B cell (primary cell): ENCODE data around the gene LUZP4. TPM values are rescaled to one million over a fixed set of nuclear protein-coding genes. Genes with fewer than 3 reads are reported as not detected.

ENCODE experiments used
- ATAC-seq: fragments of 200-7000 bp; cut with Tn5 transposase; one replicate; pipeline ENCODE4 v1.10.0; 2021; ENCODE audit warnings: low read depth, mild to moderate bottlenecking, moderate number of reproducible peaks, moderate library complexity
- CTCF ChIA-PET: fragments of 350-600 bp; sonication (Branson Sonifier 250); formaldehyde crosslinking; loops from one replicate; lab custom pipeline; 2021; ENCODE audit warnings: antibody characterized with exemption, inconsistent platforms; lab: Charles Lee
- POLR2A ChIA-PET: fragments of 350-600 bp; sonication (Branson Sonifier 250); formaldehyde crosslinking; loops from one replicate; lab custom pipeline; 2021; ENCODE audit warnings: antibody characterized with exemption; lab: Charles Lee
- DNase-seq: peaks from one replicate; pipeline ENCODE4 v3.0.0; 2013
- H2AFZ ChIP-seq: 2 replicates; pipeline ENCODE4 v1.6.1; 2012; ENCODE audit warnings: mild to moderate bottlenecking, low read depth, low read length; ENCODE audit not compliant: insufficient read depth, poor library complexity, severe bottlenecking
- H3K27ac ChIP-seq, 2 donors: 1 replicate in 1 of 2; 2 replicates in 1 of 2; pipeline ENCODE4 v1.5.1; 2012 to 2013; ENCODE audit warnings: low read length in 2 of 2, mild to moderate bottlenecking in 2 of 2, moderate library complexity in 1 of 2
- H3K27me3 ChIP-seq, 4 experiments: fragments of 200-600 bp in 1 of 4; sonication (generic) in 1 of 4; replicated peaks in 1 of 4; 1 replicate in 2 of 4; 2 replicates in 2 of 4; pipeline versions ENCODE4 v1.6.1 to v1.7.0; 2013 to 2016; ENCODE audit warnings: low read length in 3 of 4, mild to moderate bottlenecking in 2 of 4, mixed read lengths in 1 of 4, moderate library complexity in 1 of 4; ENCODE audit not compliant: insufficient read depth in 4 of 4, control insufficient read depth in 3 of 4; ENCODE audit errors: control extremely low read depth in 1 of 4
- H3K36me3 ChIP-seq, 2 experiments: replicated peaks in 1 of 2; 1 replicate in 1 of 2; 2 replicates in 1 of 2; pipeline versions ENCODE4 v1.6.1 to v1.7.1; 2013; ENCODE audit warnings: low read length in 1 of 2; ENCODE audit not compliant: insufficient read depth in 2 of 2, control insufficient read depth in 1 of 2; ENCODE audit errors: control extremely low read depth in 1 of 2, extremely low read depth in 1 of 2
- H3K4me1 ChIP-seq, 2 donors: fragments of 200-600 bp in 1 of 2; sonication (generic) in 1 of 2; 1 replicate in 1 of 2; 2 replicates in 1 of 2; pipeline versions ENCODE4 v1.5.1 to v1.6.1; 2013 to 2017; ENCODE audit warnings: low read length in 2 of 2; ENCODE audit not compliant: control insufficient read depth in 2 of 2, insufficient read depth in 2 of 2
- H3K4me2 ChIP-seq: replicated peaks from 2 replicates; pipeline ENCODE3; 2012; ENCODE audit warnings: mild to moderate bottlenecking, low read depth, low read length; ENCODE audit not compliant: poor library complexity, severe bottlenecking
- H3K4me3 ChIP-seq, 5 experiments: fragments of 200-600 bp in 1 of 5; sonication (generic) in 1 of 5; 1 replicate in 3 of 5; 2 replicates in 2 of 5; pipeline versions ENCODE4 v1.5.1 to v1.7.0; 2011 to 2016; ENCODE audit warnings: low read length in 4 of 5, mild to moderate bottlenecking in 4 of 5, low read depth in 2 of 5, control low read depth in 1 of 5, moderate library complexity in 1 of 5; ENCODE audit not compliant: insufficient read depth in 1 of 5; ENCODE audit errors: control extremely low read depth in 1 of 5, extremely low read depth in 1 of 5
- H3K79me2 ChIP-seq: fragments of 200-600 bp; sonication (generic); one replicate; pipeline ENCODE4 v1.6.0; 2016; ENCODE audit warnings: low read length; ENCODE audit not compliant: control insufficient read depth, insufficient read depth
- H3K9ac ChIP-seq: fragments of 200-600 bp; sonication (generic); 2 replicates; pipeline ENCODE4 v1.6.1; 2017; ENCODE audit warnings: mild to moderate bottlenecking, low read length, moderate library complexity
- H3K9me3 ChIP-seq, 3 donors: one replicate each; pipeline versions ENCODE4 v1.6.1 to v1.7.1; 2013; ENCODE audit warnings: low read length in 2 of 3; ENCODE audit not compliant: control insufficient read depth in 2 of 3, insufficient read depth in 1 of 3; ENCODE audit errors: control extremely low read depth in 1 of 3
- H4K20me1 ChIP-seq: 2 replicates; pipeline ENCODE4 v1.6.0; 2012; ENCODE audit warnings: mild to moderate bottlenecking, low read length; ENCODE audit not compliant: insufficient read depth, control insufficient read depth, poor library complexity, severe bottlenecking
- H3K27ac Mint-ChIP-seq: one replicate; pipeline ENCODE4 v1.8.0; 2021; ENCODE audit warnings: mixed read lengths
- H3K27me3 Mint-ChIP-seq: one replicate; pipeline ENCODE4 v1.8.0; 2021; ENCODE audit warnings: mixed read lengths
- H3K4me1 Mint-ChIP-seq: one replicate; pipeline ENCODE4 v1.8.0; 2021; ENCODE audit warnings: mixed read lengths
- H3K4me3 Mint-ChIP-seq: one replicate; pipeline ENCODE4 v1.8.0; 2021; ENCODE audit warnings: mixed read lengths
- H3K9me3 Mint-ChIP-seq: one replicate; pipeline ENCODE4 v1.8.0; 2022; ENCODE audit warnings: mixed read lengths; ENCODE audit not compliant: insufficient read depth
- EZH2 ChIP-seq: IDR thresholded peaks from 2 replicates; pipeline ENCODE4 v1.6.1; 2012; ENCODE audit warnings: borderline replicate concordance, low read depth, mild to moderate bottlenecking, moderate library complexity, low read length; ENCODE audit not compliant: insufficient read depth, poor library complexity, severe bottlenecking
- WGBS: methylation state at CpG from one replicate; pipeline ENCODE4 v1.1.5; 2013; ENCODE audit warnings: missing lambda C conversion rate; ENCODE audit not compliant: insufficient coverage; 5-methylcytosine and 5-hydroxymethylcytosine counted together
- intact Hi-C: fragments of 100-400 bp; cut with micrococcal nuclease; formaldehyde crosslinking; loops from one replicate; pipeline ENCODE4 v1.10.0; 2022
- polyA plus RNA-seq: library from polyadenylated mRNA; depleted of rRNA; stranded (reverse); fragments of >200 nt; gene quantifications from 2 replicates; pipeline ENCODE4 v1.2.3, GENCODE V29; 2012
- total RNA-seq, 2 donors: library from RNA; stranded (reverse); fragments of 120-200 nt in 1 of 2; gene quantifications; 1 replicate in 1 of 2; 2 replicates in 1 of 2; pipeline versions ENCODE4 v1.2.3 to v1.2.4, GENCODE V29; 2013 to 2022
- TF ChIP-seq, protein P1 (sequence below): fragments of 200-600 bp; IDR thresholded peaks from one replicate; pipeline ENCODE4 v1.8.0; 2022; ENCODE audit warnings: antibody characterized with exemption, mild to moderate bottlenecking

LUZP4 gene
- total and polyA plus RNA-seq, 2 donors (not counting 1 experiment from before 2014, with no cell fraction given): not detected

DNA sequence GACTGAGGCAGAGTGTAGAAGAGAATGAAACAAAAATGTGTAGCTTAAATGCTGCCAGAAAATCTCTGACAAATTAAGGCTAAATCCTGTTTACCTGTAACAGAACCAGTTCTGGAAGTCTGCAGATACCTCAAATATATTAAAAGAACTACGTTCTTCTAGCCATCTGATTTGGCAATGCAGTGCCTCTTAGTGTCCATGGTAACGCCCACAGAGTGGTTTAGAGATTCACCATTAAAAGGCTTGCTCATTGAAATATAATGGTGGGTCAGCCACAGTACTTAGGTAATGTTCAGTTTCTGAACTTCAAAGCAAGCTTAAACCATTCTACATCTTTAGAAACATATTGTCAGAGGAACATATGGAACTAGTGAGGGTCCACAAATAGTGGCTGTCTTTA is 23.2 kb upstream of the LUZP4 start:
- Mint-ChIP-seq H3K9me3 (no peaks in the 10 kb centered on the region), H3K27me3 (no peaks in the 10 kb centered on the region), H3K4me3 (no peak overlapping the region), H3K4me1 (no peaks in the 10 kb centered on the region), H3K27ac (no peak overlapping the region)
- ChIA-PET POLR2A (no interaction called here), CTCF (no interaction called here)
- WGBS: no CpG with 5 or more reads among the region's 2 CpGs
- no peak overlapping the region for H3K4me3 ChIP-seq
- TF ChIP-seq, protein P1, sequence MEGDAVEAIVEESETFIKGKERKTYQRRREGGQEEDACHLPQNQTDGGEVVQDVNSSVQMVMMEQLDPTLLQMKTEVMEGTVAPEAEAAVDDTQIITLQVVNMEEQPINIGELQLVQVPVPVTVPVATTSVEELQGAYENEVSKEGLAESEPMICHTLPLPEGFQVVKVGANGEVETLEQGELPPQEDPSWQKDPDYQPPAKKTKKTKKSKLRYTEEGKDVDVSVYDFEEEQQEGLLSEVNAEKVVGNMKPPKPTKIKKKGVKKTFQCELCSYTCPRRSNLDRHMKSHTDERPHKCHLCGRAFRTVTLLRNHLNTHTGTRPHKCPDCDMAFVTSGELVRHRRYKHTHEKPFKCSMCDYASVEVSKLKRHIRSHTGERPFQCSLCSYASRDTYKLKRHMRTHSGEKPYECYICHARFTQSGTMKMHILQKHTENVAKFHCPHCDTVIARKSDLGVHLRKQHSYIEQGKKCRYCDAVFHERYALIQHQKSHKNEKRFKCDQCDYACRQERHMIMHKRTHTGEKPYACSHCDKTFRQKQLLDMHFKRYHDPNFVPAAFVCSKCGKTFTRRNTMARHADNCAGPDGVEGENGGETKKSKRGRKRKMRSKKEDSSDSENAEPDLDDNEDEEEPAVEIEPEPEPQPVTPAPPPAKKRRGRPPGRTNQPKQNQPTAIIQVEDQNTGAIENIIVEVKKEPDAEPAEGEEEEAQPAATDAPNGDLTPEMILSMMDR: no peak
- TF ChIP-seq EZH2: no peak
- no peak for ATAC-seq
- H3K4me2 ChIP-seq: no peak overlapping the region
- H3K27me3 ChIP-seq: no peaks in the 10 kb centered on the region
- H3K36me3 ChIP-seq: no peaks in the 10 kb centered on the region
- intact Hi-C loops: no loop called here
- no peaks in the 10 kb centered on the region for H4K20me1 ChIP-seq
- H3K79me2 ChIP-seq: no peaks in the 10 kb centered on the region
- H3K9ac ChIP-seq: no peak overlapping the region
- no peak overlapping the region for H2AFZ ChIP-seq
- DNase-seq: no peak
- no peaks in the 10 kb centered on the region for H3K9me3 ChIP-seq
- H3K27ac ChIP-seq: no peak overlapping the region
- H3K4me1 ChIP-seq: no peaks in the 10 kb centered on the region

DNA sequence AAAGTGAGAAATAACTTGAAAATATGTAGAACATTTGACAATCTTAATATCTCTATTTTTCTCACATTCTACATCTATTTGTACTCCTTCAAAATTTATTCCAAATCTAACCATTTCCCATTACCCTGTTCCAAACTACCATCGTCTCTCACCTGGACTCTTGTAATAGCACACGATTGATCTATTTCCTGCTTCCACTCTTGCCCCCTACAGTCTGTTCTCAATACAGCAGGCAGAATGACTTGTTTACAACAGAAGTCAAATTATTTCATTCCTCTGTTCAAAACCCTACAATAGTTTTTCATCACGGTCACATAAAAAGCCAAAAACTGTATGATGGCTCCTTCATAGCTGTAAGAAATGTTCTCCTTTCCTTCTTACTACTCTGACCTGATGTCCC is 21.1 kb upstream of the LUZP4 start:
- H3K27me3 ChIP-seq: no peaks in the 10 kb centered on the region
- no peak for ATAC-seq
- no peak overlapping the region for H3K27ac ChIP-seq
- H3K4me1 Mint-ChIP-seq: no peaks in the 10 kb centered on the region
- no peak overlapping the region for H3K4me3 Mint-ChIP-seq
- H3K4me2 ChIP-seq: no peak overlapping the region
- intact Hi-C loops: no loop called here
- TF ChIP-seq, protein P1: no peak
- TF ChIP-seq EZH2: no peak
- no peaks in the 10 kb centered on the region for H3K4me1 ChIP-seq
- no peaks in the 10 kb centered on the region for H3K27me3 Mint-ChIP-seq
- H3K4me3 ChIP-seq: no peak overlapping the region
- no peak overlapping the region for H2AFZ ChIP-seq
- CTCF ChIA-PET: no interaction called here
- no peaks in the 10 kb centered on the region for H3K79me2 ChIP-seq
- WGBS: 54% methylated on average over 3 of the region's 3 CpGs
- no peak for DNase-seq
- POLR2A ChIA-PET: no interaction called here
- no peak overlapping the region for H3K27ac Mint-ChIP-seq
- no peaks in the 10 kb centered on the region for H3K9me3 Mint-ChIP-seq
- no peaks in the 10 kb centered on the region for H4K20me1 ChIP-seq
- H3K9ac ChIP-seq: no peak overlapping the region
- no peaks in the 10 kb centered on the region for H3K9me3 ChIP-seq
- no peaks in the 10 kb centered on the region for H3K36me3 ChIP-seq
